Measurements from ENCODE around the gene DNM1. TPM values are rescaled to one million over a fixed set of nuclear protein-coding genes. Genes with fewer than 3 reads are reported as not detected.

DNM1 gene
- total and polyA plus RNA-seq, 2 of the 8 experiments (the other 6 are each of a cell fraction or from before 2014, with no cell fraction given): 34.3 to 62.7 TPM

GRCh38 chr9:128178806-128179431 lies 24.3 kb upstream of the DNM1 start:
- no peak overlapping the region for H3K27ac ChIP-seq (ENCODE audit: low read depth, low read length)
- H2AK5ac ChIP-seq (ENCODE audit: low read depth, low read length): no peak overlapping the region
- no peak for FAIRE-seq
- CTCF ChIA-PET (ENCODE audit: partially characterized antibody): interaction anchor here (0.9 to 1.5 kb wide), 5 partner anchors 9 to 254 kb away, joined by 3 to 9 read pairs (median 4); no protein-coding TSS in a partner anchor
- 98% methylated on average over 10 of the region's 11 CpGs; no CpG with 5 or more reads in 1 of the 2 experiments for WGBS, 2 experiments (ENCODE audit: extremely low coverage in 1 of 2, insufficient coverage in 1 of 2, insufficient read length in 1 of 2, insufficient replicate concordance in 2 of 2, low coverage in 1 of 2, low lambda C conversion rate in 2 of 2, missing lambda C conversion rate in 1 of 2)
- H3K9me3 ChIP-seq (ENCODE audit: insufficient read depth in 2 of 2, low read depth in 1 of 2, low read length in 1 of 2): peaks cover 0 to 4% of the 10 kb centered on the region in 2 experiments; a peak in 1 of 4 replicates
- POLR2A ChIA-PET (ENCODE audit: partially characterized antibody): interaction anchor here (3.2 kb wide), 1 partner anchor 11 kb away, joined by 11 read pairs; the partner anchor contains the start of gene CIZ1
- H3K36me3 ChIP-seq (ENCODE audit: control insufficient read depth in 2 of 4, insufficient read depth in 4 of 4, low read length in 3 of 4): peaks cover 17 to 41% (median 29%) of the 10 kb centered on the region in 4 experiments
- H3K27me3 ChIP-seq (replicated peaks in 1 of 4; ENCODE audit: control insufficient read depth in 3 of 4, extremely low read depth in 1 of 4, insufficient read depth in 3 of 4, low read length in 3 of 4): no peaks in the 10 kb centered on the region
- no peak overlapping the region for H3K4ac ChIP-seq (replicated peaks; ENCODE audit: insufficient read length, low read depth, low read length)
- H3K14ac ChIP-seq (ENCODE audit: insufficient read length): no peak overlapping the region
- no peak for DNase-seq (ENCODE audit: low read depth in 1 of 2, low spot score in 2 of 2)
- no peak overlapping the region for H4K91ac ChIP-seq (replicated peaks; ENCODE audit: insufficient read length, low read length)
- H3K79me1 ChIP-seq (ENCODE audit: low read depth, low read length): no peaks in the 10 kb centered on the region
- H4K20me1 ChIP-seq (replicated peaks in 1 of 2; ENCODE audit: control insufficient read depth in 1 of 2, insufficient read depth in 2 of 2, low read length in 2 of 2): peaks cover 3 to 9% of the 10 kb centered on the region in 2 experiments
- no peaks in the 10 kb centered on the region for H3K79me2 ChIP-seq (ENCODE audit: control insufficient read depth in 1 of 2, insufficient read depth in 2 of 2, low read length in 2 of 2)
- no peak overlapping the region for H3K18ac ChIP-seq (ENCODE audit: extremely low read depth, low read length)
- H2BK120ac ChIP-seq (replicated peaks; ENCODE audit: low read depth, low read length): no peak overlapping the region
- no peak overlapping the region for H2BK5ac ChIP-seq (ENCODE audit: low read depth, low read length)
- no peak overlapping the region for H4K8ac ChIP-seq (ENCODE audit: extremely low read depth, insufficient read depth, low read length)
- H2BK12ac ChIP-seq (ENCODE audit: low read depth, low read length): no peak overlapping the region
- no peaks in the 10 kb centered on the region for H3K23me2 ChIP-seq (ENCODE audit: low read depth, low read length)
- H3K4me1 ChIP-seq (replicated peaks in 1 of 4; ENCODE audit: control insufficient read depth in 3 of 4, insufficient read depth in 4 of 4, low read length in 3 of 4): peaks cover 0 to 1% (median 0%) of the 10 kb centered on the region in 4 experiments; a peak in 1 of 7 replicates
- H3K4me2 ChIP-seq (ENCODE audit: insufficient read depth in 1 of 2, low read depth in 2 of 2, low read length in 2 of 2): no peak overlapping the region
- H4K5ac ChIP-seq (ENCODE audit: insufficient read length, low read depth, low read length): no peak overlapping the region
- H3K23ac ChIP-seq (ENCODE audit: insufficient read length): no peak overlapping the region
- no peak overlapping the region for H3K9ac ChIP-seq (replicated peaks in 1 of 4; ENCODE audit: extremely low read depth in 1 of 4, low read depth in 3 of 4, low read length in 3 of 4)
- H2BK20ac ChIP-seq (ENCODE audit: low read length): no peak overlapping the region
- H3K56ac ChIP-seq (replicated peaks; ENCODE audit: insufficient read length, low read depth, low read length): no peak overlapping the region
- H3K4me3 ChIP-seq (ENCODE audit: extremely low read depth in 1 of 4, insufficient read depth in 2 of 4, low read depth in 3 of 4, low read length in 4 of 4): no peak overlapping the region
- H2AFZ ChIP-seq (ENCODE audit: low read length): no peak overlapping the region
- no peak overlapping the region for H2BK15ac ChIP-seq (ENCODE audit: low read length)
- TF ChIP-seq E2F6 (IDR thresholded peaks at IDR 0.05) (no peak), RAD21 (IDR thresholded peaks at IDR 0.05 in 1 of 2, conservative IDR thresholded peaks at IDR 0.05 in 1 of 2; ENCODE audit: low read depth in 2 of 2, low read length in 2 of 2) (no peak), TAF1 (IDR thresholded peaks at IDR 0.05; ENCODE audit: low read depth, low read length) (no peak), TCF12 (IDR thresholded peaks at IDR 0.05; ENCODE audit: low read depth, low read length) (no peak), SP1 (IDR thresholded peaks at IDR 0.05; ENCODE audit: low read depth, low read length) (no peak), SRF (IDR thresholded peaks at IDR 0.05; ENCODE audit: low read depth, low read length) (no peak), YY1 (IDR thresholded peaks at IDR 0.05; ENCODE audit: low read depth, low read length) (no peak), EP300 (IDR thresholded peaks at IDR 0.05; ENCODE audit: borderline replicate concordance in 1 of 2, low read depth in 2 of 2, low read length in 2 of 2) (no peak), BACH1 (IDR thresholded peaks at IDR 0.05; ENCODE audit: low read length) (no peak), BCL11A (IDR thresholded peaks at IDR 0.05; ENCODE audit: low read depth in 2 of 2, low read length in 2 of 2) (no peak), FOSL1 (IDR thresholded peaks at IDR 0.05; ENCODE audit: insufficient read depth, low read depth, low read length) (no peak), KDM1A (IDR thresholded peaks at IDR 0.05; ENCODE audit: borderline replicate concordance, low read length) (no peak)
